ENCODE data around the gene PLPPR3.

Gene PLPPR3

DNA sequence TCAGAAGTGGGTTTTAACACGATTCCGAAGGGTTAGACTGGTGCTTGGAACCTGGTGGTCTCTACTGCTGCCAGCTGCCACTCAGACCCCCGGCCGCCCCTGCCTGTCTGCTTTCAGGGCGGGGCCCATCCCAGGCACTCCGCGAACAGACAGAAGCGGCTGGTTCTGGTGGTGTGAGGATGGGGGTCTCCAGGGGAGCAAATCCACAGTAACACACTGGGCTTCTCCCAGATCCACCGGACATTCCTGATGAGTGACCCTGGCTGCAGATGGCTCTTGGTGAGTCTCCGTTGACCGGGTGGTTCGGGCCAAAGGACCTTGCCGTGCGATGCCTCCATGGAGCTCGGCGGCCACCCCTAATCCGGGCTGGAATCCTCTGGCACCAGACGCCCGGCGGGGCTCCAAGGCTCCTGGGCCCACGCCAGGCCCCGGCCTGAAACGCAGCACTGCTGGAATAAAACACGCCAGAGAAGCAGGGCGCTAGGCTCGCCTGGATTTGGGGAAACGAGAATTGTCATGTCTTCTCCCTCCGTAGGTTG, 26.6 kb downstream of the PLPPR3 start:
- Histone ChIP-seq H3K27ac (ENCODE audit: low read depth in 2 of 2, low read length in 2 of 2) (peak overlapping the region in 1 of 2 donors; percentile 5), H3K4me3 (ENCODE audit: low read length in 2 of 2) (no peak overlapping the region), H3K4me1 (ENCODE audit: control insufficient read depth in 2 of 2, insufficient read depth in 2 of 2, low read length in 2 of 2) (peaks cover 11 to 27% of the 10 kb centered on the region in 2 donors), H3K9me3 (ENCODE audit: control insufficient read depth in 2 of 2, low read length in 2 of 2) (no peaks in the 10 kb centered on the region), H3K9ac (ENCODE audit: low read depth in 1 of 2, low read length in 2 of 2) (peak overlapping the region in 1 of 2 donors; percentile 44), H3K36me3 (ENCODE audit: control insufficient read depth in 2 of 2, insufficient read depth in 2 of 2, low read length in 2 of 2) (peaks cover 4 to 6% of the 10 kb centered on the region in 2 donors), H3K27me3 (ENCODE audit: control insufficient read depth in 2 of 2, insufficient read depth in 2 of 2, low read length in 2 of 2) (no peaks in the 10 kb centered on the region)

DNA sequence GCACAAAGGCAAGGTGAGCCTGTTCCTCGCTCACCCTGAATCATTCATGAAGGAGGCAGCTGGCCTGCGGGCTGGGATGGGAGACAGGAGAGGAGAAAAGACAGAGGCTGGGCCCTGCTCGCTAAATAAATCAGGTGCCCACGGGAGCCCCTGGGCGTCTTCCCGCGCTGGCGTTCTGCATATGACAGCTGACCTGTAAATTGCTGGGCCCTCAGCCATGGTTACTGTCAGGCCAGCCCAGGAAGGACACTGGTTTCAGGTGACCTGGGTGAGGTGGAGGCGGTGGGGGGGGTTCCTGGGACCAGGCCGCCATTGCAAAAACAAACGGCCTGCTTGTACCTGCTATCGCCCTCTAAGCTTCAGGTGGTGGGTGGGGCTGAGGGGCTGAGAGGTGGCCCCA, 27.9 kb downstream of the PLPPR3 start:
- Histone ChIP-seq H3K27ac (ENCODE audit: low read depth in 2 of 2, low read length in 2 of 2) (no peak overlapping the region), H3K9ac (ENCODE audit: low read depth in 1 of 2, low read length in 2 of 2) (no peak overlapping the region), H3K9me3 (ENCODE audit: control insufficient read depth in 2 of 2, low read length in 2 of 2) (no peaks in the 10 kb centered on the region), H3K27me3 (ENCODE audit: control insufficient read depth in 2 of 2, insufficient read depth in 2 of 2, low read length in 2 of 2) (no peaks in the 10 kb centered on the region), H3K4me1 (ENCODE audit: control insufficient read depth in 2 of 2, insufficient read depth in 2 of 2, low read length in 2 of 2) (peaks cover 2 to 14% of the 10 kb centered on the region in 2 donors), H3K36me3 (ENCODE audit: control insufficient read depth in 2 of 2, insufficient read depth in 2 of 2, low read length in 2 of 2) (peaks cover 0 to 3% of the 10 kb centered on the region in 2 donors), H3K4me3 (ENCODE audit: low read length in 2 of 2) (no peak overlapping the region)

DNA sequence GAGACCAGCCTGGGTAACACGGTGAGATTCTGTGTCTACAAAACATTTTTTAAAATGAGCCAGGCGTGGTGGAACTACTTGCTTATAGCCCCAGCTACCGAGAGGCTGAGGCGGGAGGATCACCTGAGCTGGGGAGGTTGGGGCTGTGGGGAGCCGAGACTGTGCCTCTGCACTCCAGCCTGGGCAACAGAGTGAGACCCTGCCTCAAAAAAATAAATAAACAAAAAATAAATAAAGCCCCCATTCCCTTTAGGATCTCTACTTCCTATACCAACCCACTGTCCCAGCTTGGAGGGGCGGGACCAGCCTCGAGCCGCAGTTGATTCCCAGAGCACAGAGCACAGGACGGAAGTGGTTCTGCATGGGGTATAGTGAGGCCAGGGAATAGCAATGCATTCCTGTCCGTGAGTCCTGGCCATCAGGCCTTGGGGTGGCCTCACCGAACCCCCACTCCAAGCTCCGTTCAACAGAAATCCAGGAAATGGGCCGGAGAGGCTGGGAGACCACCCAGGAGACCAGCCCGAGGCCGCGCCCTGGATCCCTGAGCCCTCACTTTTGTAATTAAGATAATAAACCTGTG, 29.4 kb downstream of the PLPPR3 start:
- Histone ChIP-seq H3K9me3 (ENCODE audit: control insufficient read depth in 2 of 2, low read length in 2 of 2) (no peaks in the 10 kb centered on the region), H3K4me1 (ENCODE audit: control insufficient read depth in 2 of 2, insufficient read depth in 2 of 2, low read length in 2 of 2) (peaks cover 2 to 7% of the 10 kb centered on the region in 2 donors), H3K9ac (ENCODE audit: low read depth in 1 of 2, low read length in 2 of 2) (no peak overlapping the region), H3K36me3 (ENCODE audit: control insufficient read depth in 2 of 2, insufficient read depth in 2 of 2, low read length in 2 of 2) (no peaks in the 10 kb centered on the region), H3K27ac (ENCODE audit: low read depth in 2 of 2, low read length in 2 of 2) (no peak overlapping the region), H3K4me3 (ENCODE audit: low read length in 2 of 2) (no peak overlapping the region), H3K27me3 (ENCODE audit: control insufficient read depth in 2 of 2, insufficient read depth in 2 of 2, low read length in 2 of 2) (no peaks in the 10 kb centered on the region)

GRCh38 chr19:791567-792305, 30.0 kb downstream of the PLPPR3 start:
- Histone ChIP-seq H3K4me3 (ENCODE audit: low read length in 2 of 2) (no peak overlapping the region), H3K4me1 (ENCODE audit: control insufficient read depth in 2 of 2, insufficient read depth in 2 of 2, low read length in 2 of 2) (peaks cover 2 to 7% of the 10 kb centered on the region in 2 donors), H3K27ac (ENCODE audit: low read depth in 2 of 2, low read length in 2 of 2) (no peak overlapping the region), H3K9me3 (ENCODE audit: control insufficient read depth in 2 of 2, low read length in 2 of 2) (no peaks in the 10 kb centered on the region), H3K9ac (ENCODE audit: low read depth in 1 of 2, low read length in 2 of 2) (no peak overlapping the region), H3K36me3 (ENCODE audit: control insufficient read depth in 2 of 2, insufficient read depth in 2 of 2, low read length in 2 of 2) (no peaks in the 10 kb centered on the region), H3K27me3 (ENCODE audit: control insufficient read depth in 2 of 2, insufficient read depth in 2 of 2, low read length in 2 of 2) (no peaks in the 10 kb centered on the region)

DNA sequence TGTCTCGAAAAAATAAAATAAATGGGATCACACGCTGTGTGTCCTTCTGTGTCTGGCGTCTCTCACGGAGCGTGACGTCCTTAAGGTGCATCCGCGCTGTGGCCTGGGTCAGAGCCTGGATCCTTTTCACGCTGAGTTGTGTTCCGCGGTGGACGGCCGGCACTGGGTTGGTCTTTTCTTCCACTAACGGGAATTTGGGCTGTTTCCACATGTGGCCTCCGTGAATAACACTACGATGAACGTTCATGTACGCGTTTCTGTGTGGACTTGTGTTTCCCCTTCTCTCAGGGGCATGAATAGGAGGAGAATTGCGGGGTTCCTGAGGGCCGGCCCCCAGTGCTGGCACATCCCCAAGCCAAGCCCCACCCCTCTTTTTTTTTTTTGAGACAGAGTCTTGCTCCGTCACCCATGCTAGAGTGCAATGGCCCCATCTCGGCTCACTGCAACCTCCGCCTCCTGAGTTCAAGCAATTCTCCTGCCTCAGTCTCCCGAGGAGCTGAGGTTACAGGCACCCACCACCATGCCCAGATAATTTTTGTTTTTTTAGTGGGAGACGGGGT, 30.7 kb downstream of the PLPPR3 start:
- Histone ChIP-seq H3K4me3 (ENCODE audit: low read length in 2 of 2) (no peak overlapping the region), H3K27me3 (ENCODE audit: control insufficient read depth in 2 of 2, insufficient read depth in 2 of 2, low read length in 2 of 2) (no peaks in the 10 kb centered on the region), H3K4me1 (ENCODE audit: control insufficient read depth in 2 of 2, insufficient read depth in 2 of 2, low read length in 2 of 2) (peaks cover 2% of the 10 kb centered on the region in 2 donors), H3K9ac (ENCODE audit: low read depth in 1 of 2, low read length in 2 of 2) (no peak overlapping the region), H3K36me3 (ENCODE audit: control insufficient read depth in 2 of 2, insufficient read depth in 2 of 2, low read length in 2 of 2) (no peaks in the 10 kb centered on the region), H3K27ac (ENCODE audit: low read depth in 2 of 2, low read length in 2 of 2) (no peak overlapping the region), H3K9me3 (ENCODE audit: control insufficient read depth in 2 of 2, low read length in 2 of 2) (no peaks in the 10 kb centered on the region)

- no peak overlapping the region for H3K4me3 ChIP-seq (ENCODE audit: low read length in 2 of 2)
These were observed 32.1 kb downstream of the PLPPR3 start for GRCh38 chr19:789701-790060.

DNA sequence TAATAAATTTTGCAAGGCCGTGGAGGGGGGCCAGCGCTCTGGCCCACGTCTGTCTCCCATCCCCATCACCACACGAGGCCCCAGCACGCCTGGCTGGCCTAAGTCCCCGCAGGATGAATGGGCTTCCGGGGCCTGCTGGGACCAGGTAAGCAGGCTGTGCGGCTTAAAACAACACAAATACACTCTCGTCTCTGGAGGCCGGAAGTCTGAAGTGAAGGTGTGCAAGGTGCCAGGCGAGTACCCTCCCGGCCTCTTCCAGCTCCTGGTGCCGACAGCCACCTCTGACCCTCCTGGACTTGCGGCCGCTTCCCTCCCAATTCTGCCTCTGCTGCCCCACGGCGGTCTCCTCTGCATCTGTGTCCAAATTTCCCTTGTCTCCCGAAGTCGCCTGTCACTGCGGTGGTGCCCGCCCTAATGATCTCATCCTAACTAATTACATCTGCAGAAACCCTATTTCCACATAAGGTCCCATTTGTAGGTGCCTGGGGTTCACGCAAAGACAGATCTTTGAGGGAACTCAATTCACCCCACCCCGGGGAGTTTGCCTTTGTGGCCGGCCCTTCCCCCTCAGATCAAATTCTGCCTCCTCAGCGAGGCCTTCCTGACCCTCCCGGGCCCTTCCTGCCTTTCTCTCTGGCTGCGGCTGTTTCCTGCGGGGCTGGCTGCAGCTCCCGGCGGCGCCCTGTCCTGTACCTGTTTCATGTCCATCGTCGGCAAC, 32.6 kb downstream of the PLPPR3 start:
- no peaks in the 10 kb centered on the region for H3K9me3 ChIP-seq (ENCODE audit: control insufficient read depth in 2 of 2, low read length in 2 of 2)
- H3K4me3 ChIP-seq (ENCODE audit: low read length in 2 of 2): no peak overlapping the region
- H3K36me3 ChIP-seq (ENCODE audit: control insufficient read depth in 2 of 2, insufficient read depth in 2 of 2, low read length in 2 of 2): no peaks in the 10 kb centered on the region
- H3K9ac ChIP-seq (ENCODE audit: low read depth in 1 of 2, low read length in 2 of 2): peak overlapping the region in 1 of 2 donors; percentile 4
- peak overlapping the region; percentile 0 to 23 for H3K27ac ChIP-seq (ENCODE audit: low read depth in 2 of 2, low read length in 2 of 2)
- H3K4me1 ChIP-seq (ENCODE audit: control insufficient read depth in 2 of 2, insufficient read depth in 2 of 2, low read length in 2 of 2): peaks cover 0 to 2% of the 10 kb centered on the region in 2 donors
- H3K27me3 ChIP-seq (ENCODE audit: control insufficient read depth in 2 of 2, insufficient read depth in 2 of 2, low read length in 2 of 2): no peaks in the 10 kb centered on the region

More at GRCh38 chr19:789701-790060, 32.1 kb downstream of the PLPPR3 start:
- Histone ChIP-seq H3K27ac (ENCODE audit: low read depth in 2 of 2, low read length in 2 of 2) (no peak overlapping the region), H3K27me3 (ENCODE audit: control insufficient read depth in 2 of 2, insufficient read depth in 2 of 2, low read length in 2 of 2) (no peaks in the 10 kb centered on the region), H3K9me3 (ENCODE audit: control insufficient read depth in 2 of 2, low read length in 2 of 2) (no peaks in the 10 kb centered on the region), H3K36me3 (ENCODE audit: control insufficient read depth in 2 of 2, insufficient read depth in 2 of 2, low read length in 2 of 2) (no peaks in the 10 kb centered on the region), H3K9ac (ENCODE audit: low read depth in 1 of 2, low read length in 2 of 2) (peak overlapping the region in 1 of 2 donors; percentile 4), H3K4me1 (ENCODE audit: control insufficient read depth in 2 of 2, insufficient read depth in 2 of 2, low read length in 2 of 2) (peaks cover 0 to 2% of the 10 kb centered on the region in 2 donors)

DNA sequence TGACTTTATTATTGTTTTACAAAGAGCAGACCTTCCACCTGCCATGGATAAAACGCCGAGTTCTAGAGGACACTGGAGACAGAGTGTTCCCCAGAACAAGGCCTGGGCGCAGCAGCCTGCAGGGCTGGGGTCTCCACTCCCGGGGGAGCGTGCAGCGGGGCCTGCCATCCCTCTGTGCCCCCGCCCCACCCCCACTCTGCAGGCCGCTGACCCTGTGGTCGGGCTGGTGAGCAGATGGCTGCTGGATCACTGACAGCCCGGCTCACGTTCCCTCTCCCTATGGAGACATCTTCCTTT, 33.1 kb downstream of the PLPPR3 start:
- Histone ChIP-seq H3K27me3 (ENCODE audit: control insufficient read depth in 2 of 2, insufficient read depth in 2 of 2, low read length in 2 of 2) (no peaks in the 10 kb centered on the region), H3K27ac (ENCODE audit: low read depth in 2 of 2, low read length in 2 of 2) (no peak overlapping the region), H3K4me3 (ENCODE audit: low read length in 2 of 2) (no peak overlapping the region), H3K9me3 (ENCODE audit: control insufficient read depth in 2 of 2, low read length in 2 of 2) (no peaks in the 10 kb centered on the region), H3K36me3 (ENCODE audit: control insufficient read depth in 2 of 2, insufficient read depth in 2 of 2, low read length in 2 of 2) (no peaks in the 10 kb centered on the region), H3K9ac (ENCODE audit: low read depth in 1 of 2, low read length in 2 of 2) (no peak overlapping the region), H3K4me1 (ENCODE audit: control insufficient read depth in 2 of 2, insufficient read depth in 2 of 2, low read length in 2 of 2) (peaks cover 0 to 2% of the 10 kb centered on the region in 2 donors)

GRCh38 chr19:787536-787935, 34.2 kb downstream of the PLPPR3 start:
- no peak overlapping the region for H3K9ac ChIP-seq (ENCODE audit: low read depth in 1 of 2, low read length in 2 of 2)
- H3K4me1 ChIP-seq (ENCODE audit: control insufficient read depth in 2 of 2, insufficient read depth in 2 of 2, low read length in 2 of 2): peaks cover 0 to 5% of the 10 kb centered on the region in 2 donors
- no peaks in the 10 kb centered on the region for H3K9me3 ChIP-seq (ENCODE audit: control insufficient read depth in 2 of 2, low read length in 2 of 2)
- no peak overlapping the region for H3K4me3 ChIP-seq (ENCODE audit: low read length in 2 of 2)
- no peak overlapping the region for H3K27ac ChIP-seq (ENCODE audit: low read depth in 2 of 2, low read length in 2 of 2)
- no peaks in the 10 kb centered on the region for H3K36me3 ChIP-seq (ENCODE audit: control insufficient read depth in 2 of 2, insufficient read depth in 2 of 2, low read length in 2 of 2)
- peaks cover 0 to 7% of the 10 kb centered on the region in 2 donors for H3K27me3 ChIP-seq (ENCODE audit: control insufficient read depth in 2 of 2, insufficient read depth in 2 of 2, low read length in 2 of 2)

DNA sequence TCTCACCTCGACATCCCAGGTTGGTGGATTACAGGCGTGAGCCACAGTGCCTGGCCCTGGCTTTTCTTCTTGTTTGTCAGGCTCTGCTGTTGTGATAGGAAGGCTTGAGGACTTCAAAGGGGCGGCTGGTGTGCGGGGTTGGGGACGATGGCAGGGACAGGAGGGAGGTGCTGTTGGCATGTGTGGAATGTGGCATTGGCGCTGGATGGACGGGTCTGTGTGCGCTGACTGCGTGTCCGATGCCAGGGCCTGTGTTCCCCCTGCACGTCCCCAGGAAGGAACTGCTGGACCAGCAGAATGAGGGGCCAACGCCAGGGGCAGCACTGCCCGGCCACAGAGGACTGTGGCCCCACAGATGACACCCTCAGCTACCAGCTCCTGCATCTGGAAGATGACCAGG, 37.2 kb downstream of the PLPPR3 start:
- Histone ChIP-seq H3K9me3 (ENCODE audit: control insufficient read depth in 2 of 2, low read length in 2 of 2) (no peaks in the 10 kb centered on the region), H3K4me1 (ENCODE audit: control insufficient read depth in 2 of 2, insufficient read depth in 2 of 2, low read length in 2 of 2) (peaks cover 0 to 5% of the 10 kb centered on the region in 2 donors), H3K9ac (ENCODE audit: low read depth in 1 of 2, low read length in 2 of 2) (no peak overlapping the region), H3K27ac (ENCODE audit: low read depth in 2 of 2, low read length in 2 of 2) (no peak overlapping the region), H3K27me3 (ENCODE audit: control insufficient read depth in 2 of 2, insufficient read depth in 2 of 2, low read length in 2 of 2) (peaks cover 4 to 13% of the 10 kb centered on the region in 2 donors), H3K36me3 (ENCODE audit: control insufficient read depth in 2 of 2, insufficient read depth in 2 of 2, low read length in 2 of 2) (no peaks in the 10 kb centered on the region), H3K4me3 (ENCODE audit: low read length in 2 of 2) (no peak overlapping the region)
